ENCODE results near the gene NKAIN2.

DNA sequence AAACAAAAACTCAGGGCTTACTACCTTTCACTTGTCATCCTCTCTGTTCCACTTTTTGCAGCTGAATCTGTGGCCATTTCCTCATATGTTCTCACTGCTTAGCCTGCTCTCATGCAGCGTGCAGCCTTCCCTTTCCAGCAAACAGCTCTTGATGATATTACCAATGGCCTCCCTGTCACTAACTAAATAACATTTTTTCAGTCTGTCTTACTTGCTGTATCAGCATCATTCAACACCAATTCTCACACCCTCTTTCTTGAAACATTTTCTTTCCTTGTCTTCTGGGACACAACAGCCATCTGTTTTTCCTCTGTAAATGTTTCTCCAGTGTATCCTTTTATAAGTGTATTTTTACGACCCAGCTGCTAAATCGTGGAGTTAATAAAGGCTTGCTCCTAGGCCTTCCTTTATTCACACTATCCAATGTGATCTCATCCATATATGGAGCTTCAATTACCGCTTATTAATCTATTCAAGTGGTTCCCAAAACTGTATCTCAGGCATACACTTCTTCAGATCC is 634.9 kb downstream of the NKAIN2 start:
- TF ChIP-seq, protein P1, sequence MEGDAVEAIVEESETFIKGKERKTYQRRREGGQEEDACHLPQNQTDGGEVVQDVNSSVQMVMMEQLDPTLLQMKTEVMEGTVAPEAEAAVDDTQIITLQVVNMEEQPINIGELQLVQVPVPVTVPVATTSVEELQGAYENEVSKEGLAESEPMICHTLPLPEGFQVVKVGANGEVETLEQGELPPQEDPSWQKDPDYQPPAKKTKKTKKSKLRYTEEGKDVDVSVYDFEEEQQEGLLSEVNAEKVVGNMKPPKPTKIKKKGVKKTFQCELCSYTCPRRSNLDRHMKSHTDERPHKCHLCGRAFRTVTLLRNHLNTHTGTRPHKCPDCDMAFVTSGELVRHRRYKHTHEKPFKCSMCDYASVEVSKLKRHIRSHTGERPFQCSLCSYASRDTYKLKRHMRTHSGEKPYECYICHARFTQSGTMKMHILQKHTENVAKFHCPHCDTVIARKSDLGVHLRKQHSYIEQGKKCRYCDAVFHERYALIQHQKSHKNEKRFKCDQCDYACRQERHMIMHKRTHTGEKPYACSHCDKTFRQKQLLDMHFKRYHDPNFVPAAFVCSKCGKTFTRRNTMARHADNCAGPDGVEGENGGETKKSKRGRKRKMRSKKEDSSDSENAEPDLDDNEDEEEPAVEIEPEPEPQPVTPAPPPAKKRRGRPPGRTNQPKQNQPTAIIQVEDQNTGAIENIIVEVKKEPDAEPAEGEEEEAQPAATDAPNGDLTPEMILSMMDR (IDR thresholded peaks at IDR 0.05): no peak
- TF ChIP-seq NFIC (IDR thresholded peaks at IDR 0.05; ENCODE audit: borderline replicate concordance): no peak
- TF ChIP-seq MXI1 (IDR thresholded peaks at IDR 0.05; ENCODE audit: low read depth, low read length): no peak
- TF ChIP-seq FOXM1 (IDR thresholded peaks at IDR 0.05; ENCODE audit: low read depth): no peak
- TF ChIP-seq, protein P2, sequence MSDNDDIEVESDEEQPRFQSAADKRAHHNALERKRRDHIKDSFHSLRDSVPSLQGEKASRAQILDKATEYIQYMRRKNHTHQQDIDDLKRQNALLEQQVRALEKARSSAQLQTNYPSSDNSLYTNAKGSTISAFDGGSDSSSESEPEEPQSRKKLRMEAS (IDR thresholded peaks at IDR 0.05; ENCODE audit: low read depth): no peak
- TF ChIP-seq, protein P3, sequence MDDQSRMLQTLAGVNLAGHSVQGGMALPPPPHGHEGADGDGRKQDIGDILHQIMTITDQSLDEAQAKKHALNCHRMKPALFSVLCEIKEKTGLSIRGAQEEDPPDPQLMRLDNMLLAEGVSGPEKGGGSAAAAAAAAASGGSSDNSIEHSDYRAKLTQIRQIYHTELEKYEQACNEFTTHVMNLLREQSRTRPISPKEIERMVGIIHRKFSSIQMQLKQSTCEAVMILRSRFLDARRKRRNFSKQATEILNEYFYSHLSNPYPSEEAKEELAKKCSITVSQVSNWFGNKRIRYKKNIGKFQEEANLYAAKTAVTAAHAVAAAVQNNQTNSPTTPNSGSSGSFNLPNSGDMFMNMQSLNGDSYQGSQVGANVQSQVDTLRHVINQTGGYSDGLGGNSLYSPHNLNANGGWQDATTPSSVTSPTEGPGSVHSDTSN (IDR thresholded peaks at IDR 0.05): no peak
- TF ChIP-seq JUND (IDR thresholded peaks at IDR 0.05): no peak

Data from SK-N-SH (cell line).